Activated T-cell treated with anti-CD3 and anti-CD28 coated beads for 1 hour (primary cell): ENCODE results near the gene TXNRD3.
"Not testable (repeated sequence)": the region's sequence is repeated elsewhere in the genome, so short reads cannot be mapped to it uniquely, and the experiment has no call there.

Source experiments
- DNase-seq: peaks from one replicate; pipeline ENCODE4 v3.0.0-alpha.2; 2020; ENCODE audit warnings: low read depth

Gene TXNRD3

GRCh38 chr3:126646674-126647073, 8.2 kb downstream of the TXNRD3 start:
- no peak for DNase-seq

- DNase-seq: no peak
These were observed 10.3 kb downstream of the TXNRD3 start for GRCh38 chr3:126644615-126645014.

GRCh38 chr3:126638790-126639189, 16.1 kb downstream of the TXNRD3 start:
- no peak for DNase-seq

GRCh38 chr3:126636436-126636835, 18.5 kb downstream of the TXNRD3 start:
- DNase-seq: no peak

GRCh38 chr3:126634803-126635202, 20.1 kb downstream of the TXNRD3 start:
- DNase-seq: no peak

- no peak for DNase-seq
These were observed 24.9 kb downstream of the TXNRD3 start for GRCh38 chr3:126630020-126630419.

GRCh38 chr3:126625735-126626134, 29.2 kb downstream of the TXNRD3 start:
- DNase-seq: not testable (repeated sequence)

- no peak for DNase-seq
These were observed 32.2 kb downstream of the TXNRD3 start for GRCh38 chr3:126622694-126623093.

- DNase-seq: no peak
These were observed 33.1 kb downstream of the TXNRD3 start for GRCh38 chr3:126621627-126622345.

- no peak for DNase-seq
These were observed 33.8 kb downstream of the TXNRD3 start for GRCh38 chr3:126621171-126621570.

GRCh38 chr3:126620738-126621137, 34.2 kb downstream of the TXNRD3 start:
- no peak for DNase-seq

GRCh38 chr3:126618760-126619159, 36.2 kb downstream of the TXNRD3 start:
- DNase-seq: no peak

- DNase-seq: no peak
These were observed 36.9 kb downstream of the TXNRD3 start for GRCh38 chr3:126618021-126618420.

GRCh38 chr3:126617571-126617970, 37.4 kb downstream of the TXNRD3 start:
- DNase-seq: no peak

GRCh38 chr3:126616931-126617330, 38.0 kb downstream of the TXNRD3 start:
- no peak for DNase-seq

- no peak for DNase-seq
These were observed 41.3 kb downstream of the TXNRD3 start for GRCh38 chr3:126613479-126614188.

- DNase-seq: no peak
These were observed 42.3 kb downstream of the TXNRD3 start for GRCh38 chr3:126612479-126613205.

GRCh38 chr3:126609909-126610308, 45.0 kb downstream of the TXNRD3 start:
- no peak for DNase-seq

GRCh38 chr3:126607214-126607908, 47.6 kb downstream of the TXNRD3 start:
- no peak for DNase-seq

- no peak for DNase-seq
These were observed 48.9 kb downstream of the TXNRD3 start for GRCh38 chr3:126606001-126606400.

- no peak for DNase-seq
These were observed 50.2 kb downstream of the TXNRD3 start for GRCh38 chr3:126604691-126605090.

- DNase-seq: no peak
These were observed 55.8 kb downstream of the TXNRD3 start for GRCh38 chr3:126599101-126599500.
